HG02588 (cell line): ENCODE results near the gene MED12.
"Not testable (repeated sequence)": the region's sequence is repeated elsewhere in the genome, so short reads cannot be mapped to it uniquely, and the experiment has no call there.

Source experiments
- ATAC-seq: cut with Tn5 transposase; IDR thresholded peaks from one replicate; pipeline ENCODE4 v1.9.1; 2021; ENCODE audit warnings: mild to moderate bottlenecking, moderate library complexity; ENCODE audit not compliant: unreplicated experiment

MED12 gene

DNA sequence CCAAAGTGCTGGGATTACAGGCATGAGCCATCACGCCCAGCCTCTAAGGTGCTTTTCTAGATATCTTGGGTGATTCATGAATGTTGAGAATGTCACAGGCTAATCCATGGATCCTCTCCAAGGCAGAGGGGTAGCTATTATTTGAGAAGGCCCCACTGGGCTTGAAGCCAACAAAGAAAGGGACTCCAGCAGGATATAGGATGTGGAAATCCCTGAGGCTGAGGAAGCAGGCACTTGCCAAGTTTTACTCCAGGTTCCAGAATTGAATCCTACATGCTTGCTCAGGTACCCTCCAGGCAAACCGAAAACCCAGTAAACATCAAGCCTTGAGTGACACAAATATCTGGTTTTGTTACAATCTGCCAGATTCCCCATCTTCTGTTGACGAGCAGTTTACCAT, 42.1 kb downstream of the MED12 start:
- no peak for ATAC-seq

- no peak for ATAC-seq
Measured at GRCh38 chrX:71162981-71163380, 44.6 kb downstream of the MED12 start.

GRCh38 chrX:71164071-71164470, 45.7 kb downstream of the MED12 start:
- no peak for ATAC-seq

- no peak for ATAC-seq
Measured at GRCh38 chrX:71166461-71166860, 48.1 kb downstream of the MED12 start.

- ATAC-seq: no peak
Measured at GRCh38 chrX:71167031-71167781, 48.8 kb downstream of the MED12 start.

DNA sequence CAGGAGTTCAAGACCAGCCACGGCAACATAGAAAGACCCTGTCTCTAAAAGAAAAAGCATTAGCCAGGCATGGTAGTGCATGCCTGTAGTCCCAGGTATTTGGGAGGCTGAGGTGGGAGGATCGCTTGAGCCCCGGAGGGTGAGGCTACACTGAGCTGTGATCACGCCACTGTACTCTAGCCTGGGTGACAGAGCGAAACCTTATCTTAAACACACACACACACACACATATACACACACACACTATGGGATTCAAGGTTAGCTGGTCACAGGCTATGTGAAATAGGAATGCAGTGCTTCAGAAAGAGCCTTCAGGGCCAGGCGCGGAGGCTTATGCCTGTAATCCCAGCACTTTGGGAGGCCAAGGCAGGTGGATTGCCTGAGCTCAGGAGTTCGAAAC, 49.7 kb downstream of the MED12 start:
- no peak for ATAC-seq

DNA sequence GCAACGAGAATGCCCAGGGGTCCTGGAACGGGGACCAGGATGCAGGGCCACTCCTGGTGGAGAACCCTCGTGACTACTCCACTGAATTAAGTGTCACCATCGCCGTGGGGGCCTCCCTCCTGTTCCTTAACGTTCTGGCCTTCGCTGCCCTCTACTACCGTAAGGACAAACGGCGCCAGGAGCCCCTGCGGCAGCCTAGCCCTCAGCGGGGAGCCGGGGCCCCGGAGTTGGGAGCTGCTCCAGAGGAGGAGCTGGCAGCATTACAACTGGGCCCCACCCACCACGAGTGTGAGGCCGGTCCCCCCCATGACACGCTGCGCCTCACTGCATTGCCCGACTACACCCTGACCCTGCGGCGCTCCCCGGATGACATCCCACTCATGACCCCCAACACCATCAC, 51.2 kb downstream of the MED12 start:
- no peak for ATAC-seq

DNA sequence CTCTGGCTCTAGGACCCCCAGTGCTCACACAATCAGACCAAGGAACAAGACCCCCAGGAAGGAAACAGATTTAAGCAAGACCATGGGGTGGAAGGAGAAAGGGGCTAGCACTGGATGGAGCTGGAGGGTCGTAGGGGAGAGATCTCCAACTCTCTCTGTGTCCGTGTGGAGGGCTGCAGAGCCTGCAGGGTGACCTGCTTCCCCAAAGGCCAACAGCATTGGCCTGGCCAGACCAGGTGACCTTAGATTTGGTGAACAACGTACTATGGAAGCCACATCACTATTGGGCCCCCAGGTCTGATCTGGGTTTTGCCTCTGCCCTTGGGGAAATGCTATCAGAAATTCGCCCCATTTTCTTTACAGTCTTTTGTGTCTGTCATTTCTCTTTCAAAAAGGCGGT, 52.3 kb downstream of the MED12 start:
- no peak for ATAC-seq

- no peak for ATAC-seq
Measured at GRCh38 chrX:71171110-71171801, 52.9 kb downstream of the MED12 start.

DNA sequence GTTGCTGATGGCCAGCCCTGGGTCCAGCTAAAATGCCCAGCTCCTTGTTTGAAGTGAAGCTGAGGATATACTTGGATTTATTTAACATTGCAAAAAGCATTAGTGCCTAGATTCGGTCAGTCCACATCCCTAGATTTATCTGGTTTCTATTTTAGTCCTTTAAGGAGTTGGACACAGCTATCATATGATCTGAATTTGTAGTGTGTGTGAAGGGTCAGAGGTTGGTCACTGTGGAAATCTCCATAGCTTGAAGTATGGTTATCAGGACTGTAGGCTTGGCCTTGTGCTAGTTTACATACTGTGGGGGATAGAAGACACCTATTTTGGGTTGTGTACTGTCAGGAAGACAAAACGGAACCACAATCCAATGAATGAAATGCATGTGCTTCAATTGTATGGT, 55.0 kb downstream of the MED12 start:
- no peak for ATAC-seq

DNA sequence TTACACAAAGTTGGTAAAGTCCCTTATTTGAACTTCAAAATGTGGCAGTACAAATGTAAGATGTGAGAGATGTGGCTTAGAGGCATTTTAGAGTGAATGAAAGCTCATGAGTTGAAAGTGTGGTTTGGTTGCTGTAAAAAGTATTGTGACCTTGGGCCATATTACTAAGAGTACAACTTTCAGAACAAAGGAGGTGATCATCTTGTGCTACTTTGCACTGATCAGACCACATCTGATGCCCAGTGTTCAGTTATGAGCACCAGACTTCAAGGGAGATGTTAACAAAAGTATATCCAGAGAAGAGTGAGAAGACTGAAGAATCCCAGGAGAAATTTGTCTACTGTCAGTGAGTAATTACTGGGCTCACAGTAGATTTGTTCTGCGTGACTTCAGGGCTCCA, 56.4 kb downstream of the MED12 start:
- no peak for ATAC-seq

- ATAC-seq: no peak
Measured at GRCh38 chrX:71175531-71175930, 57.1 kb downstream of the MED12 start.

DNA sequence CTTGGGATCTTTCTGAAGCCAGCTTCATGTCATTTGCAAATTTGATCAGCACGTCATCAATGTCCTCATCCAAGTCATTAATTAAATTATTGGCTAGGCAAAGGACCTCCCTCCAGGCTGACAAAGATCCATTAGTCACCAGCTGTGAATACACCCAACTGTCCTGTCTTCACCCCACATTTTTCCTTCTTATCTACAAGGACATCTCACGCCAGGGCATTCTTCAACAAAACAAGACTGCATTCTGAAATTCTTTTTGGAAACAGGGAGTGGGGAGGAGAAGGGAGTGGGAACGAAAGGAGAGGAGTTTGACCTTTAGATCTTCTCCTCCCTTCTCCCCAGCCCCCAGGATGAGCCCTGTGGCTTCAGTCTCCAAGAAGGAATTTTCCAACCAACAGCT, 58.9 kb downstream of the MED12 start:
- no peak for ATAC-seq

DNA sequence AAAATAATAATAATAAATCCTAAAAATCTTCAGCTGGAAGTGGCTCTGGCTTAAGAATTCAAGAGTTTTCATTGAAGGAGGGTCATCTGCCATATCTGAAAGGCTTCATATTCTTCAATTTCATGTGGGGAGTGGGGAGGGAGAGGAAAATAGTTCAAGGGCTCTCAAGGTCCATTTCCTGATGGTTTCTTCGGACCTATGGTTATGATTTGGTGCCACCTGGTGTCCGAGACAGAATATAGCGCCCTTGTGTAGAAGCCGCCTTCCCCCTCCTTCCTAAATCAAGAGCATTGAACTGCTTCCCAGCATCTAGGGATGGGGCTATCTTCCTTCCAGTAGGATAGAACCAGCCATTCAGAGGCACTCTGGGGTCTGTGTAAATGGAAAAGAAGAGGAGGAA, 60.5 kb downstream of the MED12 start:
- no peak for ATAC-seq

- ATAC-seq: not testable (repeated sequence)
Measured at GRCh38 chrX:71180579-71181265, 62.3 kb downstream of the MED12 start.

DNA sequence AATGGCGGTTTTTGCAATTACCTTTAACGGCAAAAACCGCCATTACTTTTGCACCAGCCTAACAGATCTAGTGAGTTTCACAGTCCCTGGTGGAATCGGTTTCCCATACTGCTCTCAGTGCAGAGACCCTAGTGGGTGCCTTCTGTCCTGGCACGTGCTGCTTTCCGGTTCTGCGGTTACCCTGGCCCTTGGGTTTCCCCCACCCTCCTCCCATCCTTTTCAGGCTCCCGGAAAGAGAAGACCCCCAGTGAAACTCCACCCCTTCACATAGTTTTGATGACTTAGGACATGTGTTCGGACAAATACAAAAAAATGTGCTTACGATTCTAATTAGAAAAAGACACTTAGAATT, 63.1 kb downstream of the MED12 start:
- ATAC-seq: peak; percentile 39

- peak; percentile 88 for ATAC-seq
Measured at GRCh38 chrX:71181910-71182799, 63.8 kb downstream of the MED12 start.

- no peak for ATAC-seq
Measured at GRCh38 chrX:71182871-71183270, 64.5 kb downstream of the MED12 start.

DNA sequence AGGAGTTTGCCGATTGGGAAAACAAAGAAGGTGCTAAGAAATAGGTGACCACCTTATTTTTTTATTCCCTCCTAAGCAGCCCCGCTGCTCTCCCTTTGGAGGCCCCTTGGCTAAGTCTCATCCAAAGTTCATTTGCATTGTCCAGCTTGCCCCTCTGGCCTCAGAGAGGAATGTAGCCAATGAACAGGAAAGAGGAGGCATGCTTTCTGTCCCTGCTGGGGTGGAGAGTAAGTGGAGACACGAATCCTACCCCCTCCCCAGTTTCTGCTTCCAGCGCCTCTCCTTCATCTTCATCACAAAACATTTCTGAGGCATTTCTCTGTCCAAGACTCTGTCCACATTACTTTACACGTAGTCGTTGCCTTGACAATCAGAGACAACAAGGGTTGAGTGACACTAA, 64.9 kb downstream of the MED12 start:
- no peak for ATAC-seq

GRCh38 chrX:71184092-71184491, 65.7 kb downstream of the MED12 start:
- ATAC-seq: no peak
